ENCODE data around the gene NSUN2. TPM values are rescaled to one million over a fixed set of nuclear protein-coding genes. Genes with fewer than 3 reads are reported as not detected.

NSUN2 gene
- total RNA-seq, 3 donors from 2014 or later = 50.3 to 54.3 (median 52.5) TPM

- no peaks in the 10 kb centered on the region for H3K4me1 ChIP-seq (ENCODE audit: low read depth)
- no peaks in the 10 kb centered on the region for H3K36me3 ChIP-seq (ENCODE audit: low read depth)
- H3K4me3 ChIP-seq = no peak overlapping the region
- no peaks in the 10 kb centered on the region for H3K9me3 ChIP-seq
- DNase-seq (no peak), ATAC-seq (no peak)
- intact Hi-C loops (cut with DNase I, micrococcal nuclease) = no loop called here
- TF ChIP-seq CTCF (IDR thresholded peaks at IDR 0.05) = no peak
These were observed 65.0 kb downstream of the NSUN2 start for GRCh38 chr5:6567835-6568234.

- no peak for ATAC-seq
- intact Hi-C loops (cut with DNase I, micrococcal nuclease) = no loop called here
These were observed 65.8 kb downstream of the NSUN2 start for GRCh38 chr5:6567068-6567467.

GRCh38 chr5:6565492-6565891 lies 67.4 kb downstream of the NSUN2 start:
- no peaks in the 10 kb centered on the region for H3K4me1 ChIP-seq (ENCODE audit: low read depth)
- no peak for TF ChIP-seq CTCF (IDR thresholded peaks at IDR 0.05)
- intact Hi-C loops (cut with DNase I, micrococcal nuclease) = no loop called here

More at GRCh38 chr5:6567068-6567467, 65.8 kb downstream of the NSUN2 start:
- no peaks in the 10 kb centered on the region for H3K36me3 ChIP-seq (ENCODE audit: low read depth)
- no peaks in the 10 kb centered on the region for H3K9me3 ChIP-seq
- DNase-seq = no peak
- H3K4me1 ChIP-seq (ENCODE audit: low read depth) = no peaks in the 10 kb centered on the region
- no peak for TF ChIP-seq CTCF (IDR thresholded peaks at IDR 0.05)
- H3K4me3 ChIP-seq = no peak overlapping the region

GRCh38 chr5:6557807-6558575 lies 74.9 kb downstream of the NSUN2 start:
- no peak for ATAC-seq
- no peaks in the 10 kb centered on the region for H3K9me3 ChIP-seq
- no peak for DNase-seq
- no peak for TF ChIP-seq CTCF (IDR thresholded peaks at IDR 0.05)
- H3K36me3 ChIP-seq (ENCODE audit: low read depth) = no peaks in the 10 kb centered on the region
- intact Hi-C loops (cut with DNase I, micrococcal nuclease) = no loop called here
- no peak overlapping the region for H3K4me3 ChIP-seq
- H3K4me1 ChIP-seq (ENCODE audit: low read depth) = no peaks in the 10 kb centered on the region

More at GRCh38 chr5:6565492-6565891, 67.4 kb downstream of the NSUN2 start:
- Histone ChIP-seq H3K36me3 (ENCODE audit: low read depth) (no peaks in the 10 kb centered on the region), H3K9me3 (no peaks in the 10 kb centered on the region), H3K4me3 (no peak overlapping the region)
- ATAC-seq (no peak), DNase-seq (no peak)

- TF ChIP-seq CTCF (IDR thresholded peaks at IDR 0.05) = no peak
- Histone ChIP-seq H3K4me3 (no peak overlapping the region), H3K36me3 (ENCODE audit: low read depth) (no peaks in the 10 kb centered on the region), H3K9me3 (no peaks in the 10 kb centered on the region), H3K4me1 (ENCODE audit: low read depth) (no peaks in the 10 kb centered on the region)
- no peak for ATAC-seq
- intact Hi-C loops (cut with DNase I, micrococcal nuclease) = no loop called here
- no peak for DNase-seq
These were observed 76.1 kb downstream of the NSUN2 start for GRCh38 chr5:6556802-6557102.
